HepG2 (cell line): Measurements from ENCODE around the gene ERICH3. TPM values are rescaled to one million over a fixed set of nuclear protein-coding genes. Genes with fewer than 3 reads are reported as not detected.

ENCODE experiments used
- ATAC-seq: fragments of 200-7000 bp; cut with Tn5 transposase; 3 replicates; pipeline ENCODE4 v1.9.1; 2020; ENCODE audit warnings: mild to moderate bottlenecking, moderate library complexity
- BruUV-seq: library from RNA; stranded (reverse); fragments of 400-500 nt; replicated peaks from 2 replicates; lab custom pipeline; 2021; lab: Mats Ljungman, UMichigan
- CTCF ChIA-PET: fragments of 300-600 bp; formaldehyde crosslinking; extraction: SDS; loops from one replicate; lab custom pipeline; 2021; ENCODE audit warnings: low total read pairs, inconsistent platforms, low intra/inter-chr PET ratio; lab: Yijun Ruan, JAX
- POLR2A ChIA-PET: fragments of 350-600 bp; sonication (Branson Sonifier 250); formaldehyde crosslinking; loops from one replicate; lab custom pipeline; 2020; ENCODE audit warnings: antibody characterized with exemption, inconsistent platforms; lab: Yijun Ruan, JAX
- DNase-seq: peaks from one replicate; pipeline ENCODE4 v3.0.0-alpha.2; 2015; ENCODE audit warnings: low spot score
- FAIRE-seq: peaks from 3 replicates; lab custom pipeline; 2011; peaks lifted over from hg19 to GRCh38; lab: Jason Lieb, UNC
- H2AFZ ChIP-seq: one replicate; pipeline ENCODE4 v1.6.1; 2011; ENCODE audit warnings: low read length, inconsistent platforms
- H3K27ac ChIP-seq: fragments of 300-600 bp; 3 replicates; pipeline ENCODE4 v1.8.0; 2011; ENCODE audit warnings: mixed run types, mild to moderate bottlenecking, mixed read lengths, low read length, inconsistent platforms; ENCODE audit not compliant: insufficient read depth; ENCODE audit errors: extremely low read length
- H3K27me3 ChIP-seq, 2 experiments: fragments of 200-600 bp in 1 of 2; 2 replicates in 1 of 2; 3 replicates in 1 of 2; pipeline versions ENCODE4 v1.6.0 to v1.8.0; 2011; ENCODE audit warnings: low read length in 2 of 2, mild to moderate bottlenecking in 2 of 2, moderate library complexity in 2 of 2, inconsistent platforms in 1 of 2; ENCODE audit not compliant: insufficient read depth in 2 of 2, control insufficient read depth in 1 of 2
- H3K36me3 ChIP-seq, 2 experiments: fragments of 200-600 bp in 1 of 2; replicated peaks in 1 of 2; 2 replicates in 1 of 2; 3 replicates in 1 of 2; pipeline versions ENCODE4 v1.5.1 to v1.8.0; 2011; ENCODE audit warnings: low read length in 2 of 2, inconsistent platforms in 1 of 2; ENCODE audit not compliant: insufficient read depth in 2 of 2, control insufficient read depth in 1 of 2
- H3K4me1 ChIP-seq: 2 replicates; pipeline ENCODE4 v1.5.1; 2012; ENCODE audit warnings: low read length, inconsistent platforms; ENCODE audit not compliant: insufficient read depth
- H3K4me2 ChIP-seq: 2 replicates; pipeline ENCODE4 v1.6.0; 2011; ENCODE audit warnings: low read depth, low read length, inconsistent platforms
- H3K4me3 ChIP-seq, 3 experiments: fragments of 200-600 bp in 1 of 3; sonication (generic), shearing (Covaris generic) in 1 of 3; replicated peaks in 1 of 3; 2 replicates each; pipeline ENCODE4 v1.5.1; 2011 to 2016; ENCODE audit warnings: low read length in 3 of 3, inconsistent platforms in 2 of 3, low read depth in 2 of 3, mild to moderate bottlenecking in 2 of 3, control low read depth in 1 of 3, mixed read lengths in 1 of 3; ENCODE audit not compliant: insufficient read depth in 1 of 3
- H3K79me2 ChIP-seq: one replicate; pipeline ENCODE4 v1.6.1; 2011; ENCODE audit warnings: low read length, inconsistent platforms; ENCODE audit not compliant: insufficient read depth
- H3K9ac ChIP-seq: 2 replicates; pipeline ENCODE4 v1.6.0; 2011; ENCODE audit warnings: mild to moderate bottlenecking, low read depth, low read length, inconsistent platforms; ENCODE audit not compliant: insufficient read depth
- H3K9me3 ChIP-seq: 2 replicates; pipeline ENCODE4 v1.5.1; 2012; ENCODE audit warnings: mild to moderate bottlenecking, low read length
- H4K20me1 ChIP-seq: 2 replicates; pipeline ENCODE4 v1.6.0; 2011; ENCODE audit warnings: inconsistent platforms, mild to moderate bottlenecking, low read length, moderate library complexity; ENCODE audit not compliant: insufficient read depth
- AGO2 ChIP-seq: fragments of 200-400 bp; formaldehyde crosslinking; optimal IDR thresholded peaks from 2 replicates; pipeline ENCODE3; 2017; ENCODE audit warnings: mild to moderate bottlenecking, low read depth, low read length, moderate library complexity
- ISX ChIP-seq: sonication (generic); formaldehyde crosslinking; conservative IDR thresholded peaks from 2 replicates; pipeline ENCODE4 v1.5.0; 2020; ENCODE audit warnings: missing genetic modification reagents
- STAG1 ChIP-seq: sonication (generic); formaldehyde crosslinking; IDR thresholded peaks from 2 replicates; pipeline ENCODE4 v1.4.0; 2020; ENCODE audit warnings: missing genetic modification reagents
- STAT6 ChIP-seq: sonication (generic); formaldehyde crosslinking; IDR thresholded peaks from 2 replicates; pipeline ENCODE4 v1.4.0; 2020; ENCODE audit warnings: missing genetic modification reagents, mild to moderate bottlenecking, borderline replicate concordance
- ZNF589 ChIP-seq: sonication (generic); formaldehyde crosslinking; conservative IDR thresholded peaks from 2 replicates; pipeline ENCODE4 v1.8.0; 2022; ENCODE audit warnings: mild to moderate bottlenecking, moderate library complexity, missing genetic modification reagents
- ZNF616 ChIP-seq: sonication (generic); formaldehyde crosslinking; IDR thresholded peaks from 2 replicates; pipeline ENCODE4 v1.5.0; 2020; ENCODE audit warnings: low read depth, mild to moderate bottlenecking, missing genetic modification reagents
- whole genome bisulfite sequencing: methylation state at CpG from one replicate; pipeline ENCODE4 v1.1.6; 2017; ENCODE audit warnings: low lambda C conversion rate; 5-methylcytosine and 5-hydroxymethylcytosine counted together
- in situ Hi-C: cut with HindIII; loops from 2 replicates; pipeline ENCODE4 v1.10.0; 2017; ENCODE audit warnings: low pct_unique_long_range_greater_than_20kb; ENCODE audit not compliant: extremely low pct_ligation_motif_present
- intact Hi-C: fragments of 100-400 bp; cut with micrococcal nuclease; formaldehyde crosslinking; loops from one replicate; pipeline ENCODE4 v1.10.0; 2022; ENCODE audit not compliant: unreplicated experiment
- polyA plus RNA-seq, 8 experiments: library from polyadenylated mRNA; depleted of rRNA in 3 of 8; stranded (reverse) in 7 of 8; unstranded in 1 of 8; fragments of >200 nt; fragmentation: Illumina TruSeq in 4 of 8; extraction: Trizol in 4 of 8; gene quantifications; 2 replicates each; pipeline versions ENCODE4 v1.2.1 to v1.2.3, GENCODE V29; 2011 to 2016; ENCODE audit warnings: low read depth in 4 of 8, missing spikeins in 1 of 8, mixed read lengths in 1 of 8; ENCODE audit not compliant: insufficient read depth in 1 of 8
- total RNA-seq, 5 experiments: library from RNA; depleted of rRNA; stranded (reverse); fragments of >200 nt; fragmentation: Illumina TruSeq; extraction: Trizol; gene quantifications; 2 replicates each; pipeline ENCODE4 v1.2.3, GENCODE V29; 2016; ENCODE audit warnings: low read depth in 1 of 5
- TF ChIP-seq, protein P1 (sequence below): sonication (generic); formaldehyde crosslinking; IDR thresholded peaks from 2 replicates; pipeline ENCODE4 v1.5.0; 2020; ENCODE audit warnings: mild to moderate bottlenecking, missing genetic modification reagents, borderline replicate concordance
- TF ChIP-seq, protein P2 (sequence below): sonication (generic); formaldehyde crosslinking; IDR thresholded peaks from 2 replicates; pipeline ENCODE4 v1.4.0; 2020; ENCODE audit warnings: mild to moderate bottlenecking, low read depth, missing genetic modification reagents

The ERICH3 gene
- total and polyA plus RNA-seq, 2 of the 13 experiments (the other 11 are each of a cell fraction or from before 2014, with no cell fraction given): 0.03 TPM; not detected in 1

DNA sequence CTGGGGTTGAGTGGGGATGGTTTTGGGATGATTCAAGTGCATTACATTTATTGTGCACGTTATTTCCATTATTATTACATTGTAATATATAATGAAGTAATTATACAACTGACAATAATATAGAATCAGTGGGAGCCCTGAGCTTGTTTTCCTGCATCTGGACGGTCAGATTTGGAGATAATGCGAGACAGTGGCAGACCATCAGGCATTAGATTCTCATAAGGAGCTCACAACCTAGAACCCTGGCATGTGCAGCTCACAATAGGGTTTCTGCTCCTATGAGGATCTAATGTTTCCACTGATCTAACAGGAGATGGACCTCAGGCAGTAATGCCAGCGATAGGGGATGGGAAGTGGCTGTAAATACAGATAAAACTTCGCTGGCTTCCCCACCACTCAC lies 83.3 kb downstream of the ERICH3 start:
- H3K9ac ChIP-seq: no peak overlapping the region
- H3K36me3 ChIP-seq: no peaks in the 10 kb centered on the region
- under 1% methylated on average over 4 of the region's 5 CpGs for WGBS
- H3K4me2 ChIP-seq: no peak overlapping the region
- H3K9me3 ChIP-seq: no peaks in the 10 kb centered on the region
- ATAC-seq: no peak
- POLR2A ChIA-PET: no interaction called here
- no peak for DNase-seq
- TF ChIP-seq, protein P1, sequence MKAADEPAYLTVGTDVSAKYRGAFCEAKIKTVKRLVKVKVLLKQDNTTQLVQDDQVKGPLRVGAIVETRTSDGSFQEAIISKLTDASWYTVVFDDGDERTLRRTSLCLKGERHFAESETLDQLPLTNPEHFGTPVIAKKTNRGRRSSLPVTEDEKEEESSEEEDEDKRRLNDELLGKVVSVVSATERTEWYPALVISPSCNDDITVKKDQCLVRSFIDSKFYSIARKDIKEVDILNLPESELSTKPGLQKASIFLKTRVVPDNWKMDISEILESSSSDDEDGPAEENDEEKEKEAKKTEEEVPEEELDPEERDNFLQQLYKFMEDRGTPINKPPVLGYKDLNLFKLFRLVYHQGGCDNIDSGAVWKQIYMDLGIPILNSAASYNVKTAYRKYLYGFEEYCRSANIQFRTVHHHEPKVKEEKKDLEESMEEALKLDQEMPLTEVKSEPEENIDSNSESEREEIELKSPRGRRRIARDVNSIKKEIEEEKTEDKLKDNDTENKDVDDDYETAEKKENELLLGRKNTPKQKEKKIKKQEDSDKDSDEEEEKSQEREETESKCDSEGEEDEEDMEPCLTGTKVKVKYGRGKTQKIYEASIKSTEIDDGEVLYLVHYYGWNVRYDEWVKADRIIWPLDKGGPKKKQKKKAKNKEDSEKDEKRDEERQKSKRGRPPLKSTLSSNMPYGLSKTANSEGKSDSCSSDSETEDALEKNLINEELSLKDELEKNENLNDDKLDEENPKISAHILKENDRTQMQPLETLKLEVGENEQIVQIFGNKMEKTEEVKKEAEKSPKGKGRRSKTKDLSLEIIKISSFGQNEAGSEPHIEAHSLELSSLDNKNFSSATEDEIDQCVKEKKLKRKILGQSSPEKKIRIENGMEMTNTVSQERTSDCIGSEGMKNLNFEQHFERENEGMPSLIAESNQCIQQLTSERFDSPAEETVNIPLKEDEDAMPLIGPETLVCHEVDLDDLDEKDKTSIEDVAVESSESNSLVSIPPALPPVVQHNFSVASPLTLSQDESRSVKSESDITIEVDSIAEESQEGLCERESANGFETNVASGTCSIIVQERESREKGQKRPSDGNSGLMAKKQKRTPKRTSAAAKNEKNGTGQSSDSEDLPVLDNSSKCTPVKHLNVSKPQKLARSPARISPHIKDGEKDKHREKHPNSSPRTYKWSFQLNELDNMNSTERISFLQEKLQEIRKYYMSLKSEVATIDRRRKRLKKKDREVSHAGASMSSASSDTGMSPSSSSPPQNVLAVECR (CRISPR knock-in tag): no peak
- TF ChIP-seq STAG1 (CRISPR knock-in tag) (no peak), ZNF589 (no peak), AGO2 (no peak)
- no peak overlapping the region for H2AFZ ChIP-seq
- CTCF ChIA-PET: no interaction called here
- peaks cover 0 to 3% of the 10 kb centered on the region in 2 experiments; a peak in 1 of 5 replicates for H3K27me3 ChIP-seq
- H3K79me2 ChIP-seq: no peaks in the 10 kb centered on the region
- H4K20me1 ChIP-seq: no peaks in the 10 kb centered on the region
- H3K27ac ChIP-seq: no peak overlapping the region
- H3K4me3 ChIP-seq: no peak overlapping the region
- in situ Hi-C loops (no loop called here), intact Hi-C loops (no loop called here)
- no TSS peak for BruUV-seq
- FAIRE-seq: no peak
- peaks cover 13% of the 10 kb centered on the region for H3K4me1 ChIP-seq

GRCh38 chr1:74587888-74588287 lies 85.7 kb downstream of the ERICH3 start:
- Histone ChIP-seq H3K9me3 (no peaks in the 10 kb centered on the region), H3K79me2 (no peaks in the 10 kb centered on the region), H3K27me3 (peaks cover 0 to 3% of the 10 kb centered on the region in 2 experiments; a peak in 1 of 5 replicates), H3K27ac (no peak overlapping the region), H3K4me3 (no peak overlapping the region), H3K36me3 (no peaks in the 10 kb centered on the region), H4K20me1 (no peaks in the 10 kb centered on the region), H3K9ac (no peak overlapping the region), H2AFZ (no peak overlapping the region), H3K4me1 (no peaks in the 10 kb centered on the region), H3K4me2 (no peak overlapping the region)
- CTCF ChIA-PET: no interaction called here
- TF ChIP-seq ZNF616: no peak
- TF ChIP-seq ISX: no peak
- TF ChIP-seq STAT6: no peak
- TF ChIP-seq, protein P2, sequence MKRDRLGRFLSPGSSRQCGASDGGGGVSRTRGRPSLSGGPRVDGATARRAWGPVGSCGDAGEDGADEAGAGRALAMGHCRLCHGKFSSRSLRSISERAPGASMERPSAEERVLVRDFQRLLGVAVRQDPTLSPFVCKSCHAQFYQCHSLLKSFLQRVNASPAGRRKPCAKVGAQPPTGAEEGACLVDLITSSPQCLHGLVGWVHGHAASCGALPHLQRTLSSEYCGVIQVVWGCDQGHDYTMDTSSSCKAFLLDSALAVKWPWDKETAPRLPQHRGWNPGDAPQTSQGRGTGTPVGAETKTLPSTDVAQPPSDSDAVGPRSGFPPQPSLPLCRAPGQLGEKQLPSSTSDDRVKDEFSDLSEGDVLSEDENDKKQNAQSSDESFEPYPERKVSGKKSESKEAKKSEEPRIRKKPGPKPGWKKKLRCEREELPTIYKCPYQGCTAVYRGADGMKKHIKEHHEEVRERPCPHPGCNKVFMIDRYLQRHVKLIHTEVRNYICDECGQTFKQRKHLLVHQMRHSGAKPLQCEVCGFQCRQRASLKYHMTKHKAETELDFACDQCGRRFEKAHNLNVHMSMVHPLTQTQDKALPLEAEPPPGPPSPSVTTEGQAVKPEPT (CRISPR knock-in tag): no peak
- no peak for DNase-seq
- in situ Hi-C loops (no loop called here), intact Hi-C loops (no loop called here)
- POLR2A ChIA-PET: no interaction called here
- WGBS: 45% methylated on average over 2 of the region's 2 CpGs
- BruUV-seq: no TSS peak
- no peak for ATAC-seq
- FAIRE-seq: no peak
